ENCODE measurements around the gene NIPSNAP3A.

- TF ChIP-seq MAX (IDR thresholded peaks at IDR 0.05) (no peak), SIN3A (IDR thresholded peaks at IDR 0.05; ENCODE audit: low read depth) (no peak), POLR2A (IDR thresholded peaks at IDR 0.05; ENCODE audit: borderline replicate concordance, extremely low read depth, insufficient read depth, insufficient read length) (no peak), TCF7L2 (IDR thresholded peaks at IDR 0.05; ENCODE audit: borderline replicate concordance, extremely low read depth, insufficient read depth, insufficient read length) (no peak), CTCF (IDR thresholded peaks at IDR 0.05 in 2 of 3, conservative IDR thresholded peaks at IDR 0.05 in 1 of 3; ENCODE audit: borderline replicate concordance in 1 of 3, insufficient read depth in 1 of 3, low read depth in 2 of 3, low read length in 2 of 3) (no peak), POLR2AphosphoS5 (IDR thresholded peaks at IDR 0.05; ENCODE audit: low read depth, low read length) (no peak), CEBPB (IDR thresholded peaks at IDR 0.05; ENCODE audit: low read depth) (no peak), REST (IDR thresholded peaks at IDR 0.05; ENCODE audit: low read depth) (no peak), EZH2 (IDR thresholded peaks at IDR 0.05) (no peak), SP1 (IDR thresholded peaks at IDR 0.05; ENCODE audit: low read depth) (no peak), ELF1 (IDR thresholded peaks at IDR 0.05; ENCODE audit: borderline replicate concordance, low read depth) (no peak), YY1 (IDR thresholded peaks at IDR 0.05; ENCODE audit: extremely low read depth, insufficient replicate concordance, low read depth, low read length) (no peak)
These were observed 29.3 kb downstream of the NIPSNAP3A start for GRCh38 chr9:104776797-104777196.

All from HCT116 (cell line).